ENCODE data around the gene SCN5A. TPM values are rescaled to one million over a fixed set of nuclear protein-coding genes. Genes with fewer than 3 reads are reported as not detected.

Gene SCN5A
- total and polyA plus RNA-seq, 2 of the 13 experiments (the other 11 are each of a cell fraction or from before 2014, with no cell fraction given) = 0.22 TPM; not detected in 1

DNA sequence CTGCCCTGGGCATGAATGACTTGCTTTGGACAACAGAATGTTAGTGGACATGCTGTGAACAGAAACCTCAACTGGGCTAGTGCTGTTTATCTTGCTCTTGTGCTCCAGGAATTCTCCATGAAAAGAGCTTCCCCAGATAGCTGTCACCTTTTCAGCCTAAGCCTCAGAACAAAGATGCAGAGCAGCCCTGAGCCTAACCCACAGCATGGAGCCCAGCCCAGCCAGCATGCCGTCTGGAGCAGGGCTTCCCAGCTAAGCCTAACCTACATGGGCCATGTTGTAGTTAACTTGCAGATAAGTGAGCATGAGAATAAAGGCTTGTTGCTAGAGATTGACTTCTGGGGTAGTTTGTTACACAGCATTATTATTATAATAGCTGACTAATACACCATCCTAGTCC is 48.9 kb downstream of the SCN5A start:
- intact Hi-C loops (cut with micrococcal nuclease; ENCODE audit: unreplicated experiment) = no loop called here
- H3K4me3 ChIP-seq (replicated peaks in 1 of 3; ENCODE audit: insufficient read depth in 1 of 3, low read depth in 2 of 3, low read length in 3 of 3) = no peak overlapping the region
- no peaks in the 10 kb centered on the region for H4K20me1 ChIP-seq (ENCODE audit: insufficient read depth, low read length)
- no peak overlapping the region for H2AFZ ChIP-seq (ENCODE audit: low read length)
- POLR2A ChIA-PET = no interaction called here
- FAIRE-seq (no peak), ATAC-seq (no peak), DNase-seq (ENCODE audit: low spot score) (no peak)
- no TSS peak for BruUV-seq (replicated peaks)
- no peak overlapping the region for H3K4me2 ChIP-seq (ENCODE audit: low read depth, low read length)
- no peaks in the 10 kb centered on the region for H3K36me3 ChIP-seq (replicated peaks in 1 of 2; ENCODE audit: control insufficient read depth in 1 of 2, insufficient read depth in 2 of 2, low read length in 2 of 2)
- H3K9ac ChIP-seq (ENCODE audit: insufficient read depth, low read depth, low read length) = no peak overlapping the region
- H3K27me3 ChIP-seq (ENCODE audit: control insufficient read depth in 1 of 2, insufficient read depth in 2 of 2, low read length in 2 of 2) = peaks cover 0 to 24% of the 10 kb centered on the region in 2 experiments; a peak in 4 of 5 replicates
- WGBS (ENCODE audit: low lambda C conversion rate) = 0% methylated on average over 1 of the region's 1 CpG
- TF ChIP-seq, protein P1, sequence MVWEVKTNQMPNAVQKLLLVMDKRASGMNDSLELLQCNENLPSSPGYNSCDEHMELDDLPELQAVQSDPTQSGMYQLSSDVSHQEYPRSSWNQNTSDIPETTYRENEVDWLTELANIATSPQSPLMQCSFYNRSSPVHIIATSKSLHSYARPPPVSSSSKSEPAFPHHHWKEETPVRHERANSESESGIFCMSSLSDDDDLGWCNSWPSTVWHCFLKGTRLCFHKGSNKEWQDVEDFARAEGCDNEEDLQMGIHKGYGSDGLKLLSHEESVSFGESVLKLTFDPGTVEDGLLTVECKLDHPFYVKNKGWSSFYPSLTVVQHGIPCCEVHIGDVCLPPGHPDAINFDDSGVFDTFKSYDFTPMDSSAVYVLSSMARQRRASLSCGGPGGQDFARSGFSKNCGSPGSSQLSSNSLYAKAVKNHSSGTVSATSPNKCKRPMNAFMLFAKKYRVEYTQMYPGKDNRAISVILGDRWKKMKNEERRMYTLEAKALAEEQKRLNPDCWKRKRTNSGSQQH (CRISPR knock-in tag; IDR thresholded peaks at IDR 0.05; ENCODE audit: low read depth) = no peak
- TF ChIP-seq ZNF160 (CRISPR knock-in tag; IDR thresholded peaks at IDR 0.05) = no peak
- TF ChIP-seq ZNF792 (CRISPR knock-in tag; IDR thresholded peaks at IDR 0.05) = no peak
- TF ChIP-seq HNRNPK (IDR thresholded peaks at IDR 0.05; ENCODE audit: low read depth, low read length, poor library complexity, severe bottlenecking) = no peak
- no peak for TF ChIP-seq DMAP1 (CRISPR knock-in tag; IDR thresholded peaks at IDR 0.05)
- TF ChIP-seq, protein P2, sequence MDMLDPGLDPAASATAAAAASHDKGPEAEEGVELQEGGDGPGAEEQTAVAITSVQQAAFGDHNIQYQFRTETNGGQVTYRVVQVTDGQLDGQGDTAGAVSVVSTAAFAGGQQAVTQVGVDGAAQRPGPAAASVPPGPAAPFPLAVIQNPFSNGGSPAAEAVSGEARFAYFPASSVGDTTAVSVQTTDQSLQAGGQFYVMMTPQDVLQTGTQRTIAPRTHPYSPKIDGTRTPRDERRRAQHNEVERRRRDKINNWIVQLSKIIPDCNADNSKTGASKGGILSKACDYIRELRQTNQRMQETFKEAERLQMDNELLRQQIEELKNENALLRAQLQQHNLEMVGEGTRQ (IDR thresholded peaks at IDR 0.05; ENCODE audit: low read depth, low read length) = no peak
- TF ChIP-seq, protein P2 (CRISPR knock-in tag; IDR thresholded peaks at IDR 0.05; ENCODE audit: borderline replicate concordance) = no peak
- no peak for TF ChIP-seq RFX3 (CRISPR knock-in tag; IDR thresholded peaks at IDR 0.05)
- no peak for TF ChIP-seq SUZ12 (IDR thresholded peaks at IDR 0.05; ENCODE audit: low read depth, low read length)
- no peaks in the 10 kb centered on the region for H3K79me2 ChIP-seq (ENCODE audit: insufficient read depth, low read length)
- H3K27ac ChIP-seq (ENCODE audit: extremely low read length, insufficient read depth, low read length) = no peak overlapping the region
- no peaks in the 10 kb centered on the region for H3K9me3 ChIP-seq (ENCODE audit: low read length)
- CTCF ChIA-PET (ENCODE audit: low intra/inter-chr PET ratio, low total read pairs) = no interaction called here
- in situ Hi-C loops (cut with HindIII; ENCODE audit: extremely low pct_ligation_motif_present, low pct_unique_long_range_greater_than_20kb) = no loop called here
- H3K4me1 ChIP-seq (ENCODE audit: insufficient read depth, low read length) = no peaks in the 10 kb centered on the region
